NCI-H128 (cell line): ENCODE measurements around the gene OR6C65.
"Not testable (repeated sequence)": the region's sequence is repeated elsewhere in the genome, so short reads cannot be mapped to it uniquely, and the experiment has no call there.

Experiments
- DNase-seq: peaks from one replicate; lab custom pipeline; 2025; ENCODE audit not compliant: unreplicated experiment; lab: John Stamatoyannopoulos, UW

Gene OR6C65

DNA sequence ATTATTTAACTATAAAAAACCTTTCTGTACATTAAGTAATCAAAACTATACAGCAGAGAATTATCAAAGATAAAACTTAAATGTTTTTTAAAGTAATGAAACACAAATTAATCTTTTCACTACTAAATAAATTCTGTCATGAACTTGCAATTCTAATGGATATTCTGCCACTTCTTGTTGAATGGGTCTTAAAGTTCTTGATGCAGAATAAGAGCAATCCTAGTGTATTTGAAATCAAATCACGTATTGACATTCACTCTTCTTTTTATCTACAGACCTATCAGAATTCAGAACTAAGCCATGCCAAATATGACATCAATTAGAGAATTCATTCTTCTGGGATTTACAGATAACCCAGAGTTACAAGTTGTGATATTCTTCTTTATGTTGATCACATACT is at the start of gene OR6C65:
OR6C65 (plus strand) TSS at position 301 of the 400 bp plus-strand sequence; CDS start at position 301, 0 bp downstream.
- no peak for DNase-seq

DNA sequence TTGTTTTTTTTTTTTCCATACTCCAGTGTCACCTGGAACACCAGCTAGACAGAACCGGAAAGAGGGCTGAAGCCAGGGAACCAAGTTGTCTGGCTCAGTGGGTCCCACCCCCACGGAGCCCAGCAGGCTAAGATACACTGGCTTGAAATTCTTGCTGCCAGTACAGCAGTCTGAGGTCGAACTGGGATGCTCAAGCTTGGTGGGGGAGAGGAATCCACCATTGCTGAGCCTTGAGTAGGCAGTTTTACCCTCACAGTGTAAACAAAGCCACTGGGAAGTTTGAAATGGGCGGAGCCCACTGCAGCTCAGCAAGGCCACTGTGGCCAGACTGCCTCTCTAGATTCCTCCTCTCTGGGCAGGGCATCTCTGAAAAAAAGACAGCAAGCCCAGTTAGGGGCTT is 45.0 kb upstream of the OR6C65 start:
- not testable (repeated sequence) for DNase-seq

- DNase-seq, result no peak
Measured at GRCh38 chr12:55362675-55363074, 37.7 kb upstream of the OR6C65 start, which contains the start of gene OR6C75. TSS of gene OR6C75 (plus strand) at chr12:55362975. CDS start at chr12:55365111, 2,136 bp downstream.

DNA sequence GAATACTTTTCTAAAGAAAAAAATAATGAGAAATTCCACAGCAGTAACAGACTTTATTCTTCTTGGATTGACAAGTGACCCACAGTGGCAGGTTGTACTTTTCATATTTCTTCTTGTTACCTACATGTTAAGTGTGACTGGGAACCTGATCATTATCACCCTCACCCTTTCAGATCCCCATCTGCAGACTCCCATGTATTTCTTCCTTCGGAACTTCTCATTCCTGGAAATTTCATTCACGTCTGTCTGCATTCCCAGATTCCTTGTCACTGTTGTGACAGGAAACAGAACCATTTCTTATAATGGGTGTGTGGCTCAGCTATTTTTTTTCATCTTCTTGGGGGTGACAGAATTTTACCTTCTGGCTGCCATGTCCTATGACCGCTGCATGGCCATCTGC is 35.2 kb upstream of the OR6C65 start:
- DNase-seq, result no peak

GRCh38 chr12:55372521-55372920 is 27.8 kb upstream of the OR6C65 start:
- no peak for DNase-seq

DNA sequence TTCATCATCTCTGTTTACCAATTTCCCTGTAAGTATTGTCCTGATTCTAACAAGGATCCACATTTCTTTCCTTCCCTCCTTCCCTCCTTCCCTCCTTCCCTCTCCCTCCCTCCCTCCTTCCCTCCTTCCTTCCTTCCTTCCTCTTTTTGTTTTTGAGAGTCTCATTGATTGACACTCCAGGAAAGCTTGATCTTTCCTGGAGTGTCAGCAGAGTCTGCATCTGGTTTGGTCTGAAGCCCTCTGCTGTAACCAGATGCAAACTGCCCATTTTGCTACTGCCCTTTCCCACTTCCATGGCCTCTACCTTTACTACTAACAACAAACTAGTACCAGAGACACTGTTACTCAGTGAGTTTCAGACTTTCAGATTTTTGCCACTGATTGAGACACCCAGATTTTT is 14.4 kb upstream of the OR6C65 start:
- no peak for DNase-seq

- DNase-seq, result no peak
Measured at GRCh38 chr12:55392032-55392795, 8.1 kb upstream of the OR6C65 start.

DNA sequence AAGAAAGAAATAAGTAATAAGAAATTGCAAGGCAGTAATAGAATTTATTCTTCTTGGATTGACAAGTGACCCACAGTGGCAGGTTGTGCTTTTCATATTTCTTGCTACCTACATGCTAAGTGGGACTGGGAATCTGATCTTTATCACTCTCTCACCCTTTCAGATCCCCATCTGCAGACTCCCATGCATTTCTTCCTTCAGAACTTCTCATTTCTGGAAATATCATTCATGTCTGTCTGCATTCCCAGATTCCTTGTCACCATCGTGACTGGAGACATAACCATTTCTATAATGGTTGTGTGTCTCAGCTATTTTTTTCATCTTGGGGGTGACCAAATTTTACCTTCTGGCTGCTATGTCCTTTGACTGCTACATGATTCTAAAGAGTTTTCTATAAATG is 4.0 kb upstream of the OR6C65 start:
- no peak for DNase-seq

DNA sequence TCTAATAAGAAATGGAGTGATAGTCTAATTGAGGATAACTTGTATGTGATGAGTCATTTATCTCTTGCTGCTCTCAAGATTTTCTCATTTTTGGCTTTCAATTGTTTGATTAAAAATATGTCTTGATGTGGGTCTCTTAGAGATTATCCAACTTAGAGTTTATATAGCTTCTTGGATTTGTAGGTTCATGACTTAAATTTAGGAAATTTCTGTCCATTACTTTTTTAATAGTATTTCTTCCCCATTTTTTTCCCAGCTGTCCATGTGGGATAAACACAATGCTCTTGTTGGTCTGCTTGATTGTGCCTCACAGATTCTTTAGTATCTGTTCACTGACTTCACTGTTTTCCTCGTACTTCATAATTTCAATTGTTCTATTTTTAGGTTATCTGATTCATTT is 7.5 kb downstream of the OR6C65 start:
- no peak for DNase-seq

DNA sequence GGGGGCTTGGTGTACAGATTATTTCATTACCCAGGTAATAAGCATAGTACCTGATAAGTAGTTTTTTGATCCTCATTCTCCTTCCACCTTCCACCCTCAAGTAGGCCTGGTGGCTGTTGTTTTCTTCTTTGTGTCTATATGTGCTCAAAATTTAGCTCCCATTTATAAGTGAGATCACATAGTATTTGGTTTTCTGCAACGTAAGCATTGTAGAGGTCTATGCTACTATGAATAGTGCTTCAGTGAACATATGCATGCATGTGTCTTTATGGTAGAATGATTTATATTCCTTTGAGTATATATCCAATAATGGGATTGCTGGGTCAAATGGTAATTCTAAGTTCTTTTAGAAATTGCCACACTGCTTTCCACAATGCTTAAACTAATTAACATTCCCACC is 8.8 kb downstream of the OR6C65 start:
- DNase-seq, result not testable (repeated sequence)

DNA sequence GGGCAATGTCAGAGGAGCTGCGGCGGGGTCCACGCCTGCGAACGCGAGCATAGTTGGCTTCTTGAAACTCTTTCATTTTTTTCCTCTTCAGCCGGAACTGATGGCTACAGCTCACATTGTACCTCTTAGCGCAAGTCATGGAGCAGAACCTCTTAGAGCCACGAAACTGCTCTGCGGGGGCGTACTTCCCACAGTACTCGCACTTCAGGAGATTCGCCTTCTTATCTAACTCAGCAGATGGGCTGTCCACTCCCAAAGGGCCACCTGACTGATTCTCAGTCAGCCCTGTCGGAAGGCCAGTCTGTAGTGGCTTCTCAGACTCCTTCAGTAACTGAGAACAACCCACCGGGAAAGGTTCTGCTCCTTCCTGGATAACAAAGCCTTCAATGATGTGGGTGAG is 11.8 kb downstream of the OR6C65 start:
- not testable (repeated sequence) for DNase-seq

DNA sequence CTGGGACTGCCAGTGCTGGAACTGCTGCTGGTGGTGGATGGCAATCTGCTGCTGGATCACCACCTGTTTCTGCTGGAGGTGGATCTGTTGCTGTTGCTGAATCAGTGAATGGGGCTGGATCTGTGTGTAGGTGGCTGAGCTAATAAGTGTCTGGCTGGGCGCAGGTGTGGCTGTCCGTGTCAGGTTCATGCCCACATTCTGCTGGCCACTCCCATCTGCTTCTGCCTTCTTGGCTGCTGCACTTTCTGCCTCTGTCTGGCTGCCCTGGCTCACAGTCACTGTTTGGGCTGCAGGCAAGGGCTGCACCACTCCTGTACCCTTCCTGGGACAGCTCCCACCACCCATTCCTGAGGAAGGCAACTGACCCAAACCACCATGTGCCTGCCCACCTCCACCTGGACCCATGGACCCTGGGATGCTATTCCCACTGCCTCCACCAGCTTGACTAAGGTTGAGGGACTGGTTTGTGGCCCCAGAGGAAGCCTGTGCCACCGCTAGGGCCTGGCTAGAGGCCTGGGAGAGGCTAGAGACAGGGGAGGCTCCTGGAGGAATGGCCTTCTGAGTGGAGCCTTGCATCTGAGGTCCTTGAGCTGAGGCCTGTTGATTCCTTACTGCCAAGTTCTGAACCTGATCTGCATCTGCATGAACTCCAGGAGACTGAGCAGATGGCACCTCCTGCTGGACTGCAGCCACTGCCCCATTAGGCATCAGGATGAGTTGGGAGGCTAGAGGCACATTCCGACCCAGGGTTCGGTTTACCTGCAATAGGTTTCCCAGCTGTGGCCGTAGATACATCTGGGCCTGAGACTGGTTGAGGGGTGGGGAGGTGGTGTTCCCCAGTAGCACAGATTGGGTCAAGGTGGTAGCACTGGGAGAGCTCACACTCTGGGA is 13.4 kb downstream of the OR6C65 start:
- DNase-seq, result not testable (repeated sequence)

DNA sequence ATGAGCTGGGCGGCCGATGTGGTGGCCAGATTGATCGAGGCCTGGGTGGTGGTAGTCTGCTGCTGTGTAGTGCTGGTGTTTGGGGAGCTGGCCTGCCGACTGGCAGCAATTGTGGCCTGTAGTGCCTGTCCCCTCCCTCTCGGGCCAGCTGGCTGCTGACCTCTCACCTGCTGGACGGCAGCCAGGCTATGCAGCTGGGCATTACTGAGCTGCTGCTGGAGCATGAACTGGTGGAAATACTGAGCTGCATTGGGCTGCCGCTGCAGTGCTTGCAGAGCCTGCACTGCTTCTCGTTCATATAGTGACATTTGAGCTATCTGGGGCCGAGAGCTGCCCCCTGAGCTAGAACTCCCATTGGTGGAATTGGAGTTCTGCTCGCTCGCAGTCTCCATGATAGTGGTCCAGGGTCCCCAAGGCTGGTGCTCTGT is 14.1 kb downstream of the OR6C65 start:
- DNase-seq, result not testable (repeated sequence)

- not testable (repeated sequence) for DNase-seq
Measured at GRCh38 chr12:55414889-55415288, 14.6 kb downstream of the OR6C65 start.

GRCh38 chr12:55416961-55417360 is 16.6 kb downstream of the OR6C65 start:
- no peak for DNase-seq

DNA sequence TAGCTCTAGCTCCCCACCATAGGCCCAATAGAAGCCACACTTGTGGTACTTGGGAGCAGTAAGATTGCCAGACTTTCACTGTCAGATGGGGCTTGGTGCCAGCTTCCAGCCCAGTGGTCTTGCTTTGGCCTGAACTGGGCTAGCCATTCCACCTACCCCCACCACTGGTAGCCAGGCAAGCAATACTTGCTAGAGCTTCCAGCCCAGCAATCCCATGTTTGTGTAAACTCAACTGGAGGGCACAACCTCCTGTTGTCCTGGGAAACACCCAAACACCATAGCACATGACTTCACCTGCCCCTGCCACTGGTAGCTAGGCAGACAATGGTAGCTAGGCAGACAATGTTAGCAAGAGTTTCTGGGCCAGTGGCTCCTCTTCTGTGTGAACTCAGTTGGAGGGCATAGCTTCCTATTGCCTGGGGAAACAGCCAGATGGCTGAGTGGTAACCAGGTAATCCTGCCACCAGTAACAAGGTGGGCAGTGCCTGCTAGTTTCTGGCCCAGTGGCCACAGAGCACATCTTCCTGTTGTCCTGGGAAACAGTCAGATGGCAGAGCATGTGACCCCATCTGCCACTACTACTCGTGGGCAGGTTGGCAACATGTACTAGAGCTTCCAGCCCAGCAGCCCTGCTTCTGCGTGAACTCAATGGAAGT is 20.1 kb downstream of the OR6C65 start:
- no peak for DNase-seq

DNA sequence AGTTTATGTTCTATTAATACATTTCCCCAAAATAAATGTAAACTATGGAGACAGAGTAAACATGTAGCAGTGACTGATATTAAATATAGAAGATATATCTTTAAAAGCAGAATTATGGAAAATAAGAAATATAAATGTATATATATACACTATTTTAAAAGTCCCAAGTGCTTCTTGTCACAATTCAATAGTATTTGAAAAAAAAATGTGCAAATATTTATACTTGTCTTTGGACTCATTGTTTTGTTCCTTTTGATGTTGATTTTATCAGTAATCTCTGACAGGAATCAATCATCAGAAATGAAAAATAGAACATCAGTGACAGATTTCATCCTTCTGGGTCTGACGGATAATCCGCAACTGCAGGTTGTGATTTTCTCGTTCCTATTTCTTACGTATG is 25.6 kb downstream of the OR6C65 start, which contains the start of gene OR6C76:
OR6C76 (plus strand) TSS at position 301 of the 400 bp plus-strand sequence; CDS start at position 301, 0 bp downstream.
- no peak for DNase-seq

DNA sequence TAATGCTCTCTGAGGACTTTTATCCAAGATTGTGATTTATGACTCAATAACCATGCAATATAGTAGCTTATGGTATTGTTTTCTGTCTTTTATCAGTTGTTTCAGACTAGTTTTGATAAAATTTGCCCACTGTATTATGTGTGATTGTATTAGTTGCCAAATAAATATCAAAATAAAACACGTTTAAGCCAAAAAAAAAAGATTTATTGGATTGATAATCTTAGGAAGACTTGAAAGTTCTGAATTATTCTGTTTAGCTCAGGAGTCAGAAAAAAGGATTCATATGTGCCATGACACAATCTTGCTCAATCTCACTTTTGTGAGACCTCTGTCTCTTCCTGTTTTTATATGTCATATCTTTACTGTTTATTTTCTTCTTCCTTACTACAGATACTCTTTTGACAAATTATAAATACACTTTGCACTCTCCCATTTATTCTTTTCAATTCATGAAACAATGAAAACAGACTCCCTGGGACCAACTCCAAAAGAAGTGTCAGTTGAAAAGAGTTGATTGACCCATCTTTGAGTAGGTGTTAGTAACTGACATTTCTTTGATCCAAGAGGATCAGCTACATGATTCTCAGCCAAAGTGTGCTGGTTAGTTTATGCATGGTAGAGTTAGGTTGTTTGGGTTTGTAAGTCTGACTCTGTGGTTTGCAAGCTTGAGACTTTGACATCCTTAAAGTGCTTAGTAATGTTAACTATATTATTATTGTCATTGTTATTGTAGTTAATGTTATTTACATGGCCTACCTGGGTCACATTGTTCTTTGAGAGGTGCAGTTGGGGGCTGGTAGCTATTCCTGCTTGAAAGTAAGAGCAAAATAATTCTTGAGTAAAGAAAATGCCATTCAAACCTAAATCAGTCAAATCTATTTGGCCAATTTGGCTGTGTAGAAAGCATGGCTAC is 28.3 kb downstream of the OR6C65 start:
- no peak for DNase-seq

DNA sequence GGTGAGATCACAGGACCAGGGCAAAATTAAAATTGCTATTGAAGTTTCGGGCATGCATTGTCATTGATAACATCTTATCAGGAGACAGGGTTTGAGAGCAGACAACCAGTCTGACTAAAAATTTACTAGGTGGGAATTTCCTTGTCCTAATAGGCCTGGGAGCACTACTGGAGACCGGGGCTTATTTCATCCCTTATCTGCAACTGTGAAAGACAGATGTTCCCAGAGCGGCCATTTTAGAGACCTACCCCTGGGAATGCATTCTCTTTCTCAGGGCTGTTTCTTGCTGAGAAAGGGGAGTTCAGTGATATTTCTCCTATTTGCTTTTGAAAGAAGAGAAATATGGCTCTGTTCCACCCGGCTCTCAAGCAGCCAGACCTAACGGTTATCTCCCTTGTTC is 40.9 kb downstream of the OR6C65 start:
- DNase-seq, result not testable (repeated sequence)

- DNase-seq, result no peak
Measured at GRCh38 chr12:55443776-55444175, 43.4 kb downstream of the OR6C65 start, which contains the start of gene OR6C2. TSS of gene OR6C2 (plus strand) at chr12:55444076. CDS start at chr12:55452214, 8,138 bp downstream.
